Cardiac muscle cell (in vitro differentiated cells and primary cell): ENCODE data around the gene CTSS. TPM values are rescaled to one million over a fixed set of nuclear protein-coding genes. Genes with fewer than 3 reads are reported as not detected.
A peak's percentile ranks its signal among the peaks of the same experiment; 100 is the strongest.
"Not testable (repeated sequence)": the region's sequence is repeated elsewhere in the genome, so short reads cannot be mapped to it uniquely, and the experiment has no call there.

ENCODE experiments used
- DNase-seq, 2 donors: peaks; one replicate each; pipeline versions ENCODE4 v3.0.0 to v3.0.0-alpha.2; 2010 to 2017; ENCODE audit warnings: low read depth in 1 of 2, low spot score in 1 of 2
- H3K27ac ChIP-seq: fragments of 200-600 bp; sonication (generic); 2 replicates; pipeline ENCODE4 v1.5.1; 2016
- H3K27me3 ChIP-seq: fragments of 200-600 bp; sonication (generic); 2 replicates; pipeline ENCODE4 v1.6.0; 2016; ENCODE audit warnings: control low read depth
- H3K36me3 ChIP-seq: fragments of 200-600 bp; sonication (generic); 2 replicates; pipeline ENCODE4 v1.5.1; 2016; ENCODE audit warnings: control low read depth
- H3K4me1 ChIP-seq: fragments of 200-600 bp; sonication (generic); 2 replicates; pipeline ENCODE4 v1.8.1; 2017; ENCODE audit warnings: low read depth, mild to moderate bottlenecking, mixed run types
- H3K4me3 ChIP-seq: fragments of 200-600 bp; sonication (generic); 2 replicates; pipeline ENCODE4 v1.5.1; 2016; ENCODE audit warnings: mild to moderate bottlenecking
- H3K9me3 ChIP-seq: fragments of 200-600 bp; sonication (generic); 2 replicates; pipeline ENCODE4 v1.5.1; 2017; ENCODE audit warnings: low read depth, mild to moderate bottlenecking, control low read depth
- polyA plus RNA-seq: library from polyadenylated mRNA; unstranded; fragments of >200 nt; fragmentation: Nextera tagmentation; extraction: Ambion mirVana; gene quantifications from 2 replicates; pipeline ENCODE4 v1.2.1, GENCODE V29; 2016
- total RNA-seq: library from RNA; depleted of rRNA; stranded (reverse); fragments of >200 nt; gene quantifications from 2 replicates; pipeline ENCODE4 v1.2.3, GENCODE V29; 2016
- TF ChIP-seq, protein P1 (sequence below): IDR thresholded peaks from 2 replicates; pipeline ENCODE4 v1.5.1; 2012; ENCODE audit warnings: low read depth, mild to moderate bottlenecking, low read length

The CTSS gene
- total and polyA plus RNA-seq, 2 experiments from 2014 or later, result 0.03 TPM; not detected in 1

DNA sequence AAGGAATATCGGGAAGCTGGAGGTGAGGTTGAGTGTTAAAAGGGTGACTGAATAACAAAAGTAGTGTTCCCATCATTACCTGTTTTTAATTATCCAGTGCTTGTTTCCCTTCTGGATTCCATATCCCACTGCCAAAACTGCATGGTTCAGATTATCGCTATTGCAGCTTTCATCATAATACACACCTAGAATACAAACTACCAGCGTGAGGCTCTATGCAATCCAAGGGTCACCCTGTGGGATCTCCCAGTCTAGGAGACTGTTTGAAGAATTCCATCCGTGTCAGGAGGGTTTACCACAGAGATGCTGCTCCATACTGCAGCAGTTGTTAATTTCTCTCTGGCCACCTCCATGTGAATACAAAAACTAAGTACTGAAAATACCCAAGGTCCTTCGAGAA lies 33.5 kb upstream of the CTSS start:
- Histone ChIP-seq H3K36me3 (peaks cover 3% of the 10 kb centered on the region), H3K4me3 (no peak overlapping the region), H3K4me1 (no peaks in the 10 kb centered on the region), H3K27me3 (no peaks in the 10 kb centered on the region), H3K9me3 (no peaks in the 10 kb centered on the region), H3K27ac (no peak overlapping the region)
- TF ChIP-seq, protein P1, sequence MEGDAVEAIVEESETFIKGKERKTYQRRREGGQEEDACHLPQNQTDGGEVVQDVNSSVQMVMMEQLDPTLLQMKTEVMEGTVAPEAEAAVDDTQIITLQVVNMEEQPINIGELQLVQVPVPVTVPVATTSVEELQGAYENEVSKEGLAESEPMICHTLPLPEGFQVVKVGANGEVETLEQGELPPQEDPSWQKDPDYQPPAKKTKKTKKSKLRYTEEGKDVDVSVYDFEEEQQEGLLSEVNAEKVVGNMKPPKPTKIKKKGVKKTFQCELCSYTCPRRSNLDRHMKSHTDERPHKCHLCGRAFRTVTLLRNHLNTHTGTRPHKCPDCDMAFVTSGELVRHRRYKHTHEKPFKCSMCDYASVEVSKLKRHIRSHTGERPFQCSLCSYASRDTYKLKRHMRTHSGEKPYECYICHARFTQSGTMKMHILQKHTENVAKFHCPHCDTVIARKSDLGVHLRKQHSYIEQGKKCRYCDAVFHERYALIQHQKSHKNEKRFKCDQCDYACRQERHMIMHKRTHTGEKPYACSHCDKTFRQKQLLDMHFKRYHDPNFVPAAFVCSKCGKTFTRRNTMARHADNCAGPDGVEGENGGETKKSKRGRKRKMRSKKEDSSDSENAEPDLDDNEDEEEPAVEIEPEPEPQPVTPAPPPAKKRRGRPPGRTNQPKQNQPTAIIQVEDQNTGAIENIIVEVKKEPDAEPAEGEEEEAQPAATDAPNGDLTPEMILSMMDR, result no peak
- DNase-seq, result no peak

DNA sequence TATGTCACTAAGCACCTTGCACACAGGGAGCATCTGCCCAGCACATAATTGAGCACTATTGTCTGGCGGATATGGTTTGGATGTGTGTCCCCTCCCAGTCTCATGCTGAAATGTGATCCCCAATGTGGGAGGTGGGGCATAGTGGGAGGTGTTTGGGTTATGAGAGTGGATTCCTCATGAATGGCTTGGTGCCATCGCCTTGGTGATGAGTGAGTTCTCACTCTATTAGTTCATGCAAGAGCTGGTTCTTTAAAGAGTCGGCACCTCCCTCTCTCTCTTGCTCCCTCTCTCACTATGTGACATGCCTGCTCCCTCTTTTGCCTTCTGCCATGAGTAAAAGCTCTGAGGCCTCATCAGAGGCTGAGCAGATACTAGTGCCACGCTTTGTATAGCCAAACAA lies 32.9 kb upstream of the CTSS start:
- Histone ChIP-seq H3K4me3 (no peak overlapping the region), H3K36me3 (peaks cover 3% of the 10 kb centered on the region), H3K27ac (no peak overlapping the region), H3K4me1 (no peaks in the 10 kb centered on the region), H3K9me3 (no peaks in the 10 kb centered on the region), H3K27me3 (no peaks in the 10 kb centered on the region)
- TF ChIP-seq, protein P1, result no peak
- peak in 1 of 2 donors; percentile 5 for DNase-seq

DNA sequence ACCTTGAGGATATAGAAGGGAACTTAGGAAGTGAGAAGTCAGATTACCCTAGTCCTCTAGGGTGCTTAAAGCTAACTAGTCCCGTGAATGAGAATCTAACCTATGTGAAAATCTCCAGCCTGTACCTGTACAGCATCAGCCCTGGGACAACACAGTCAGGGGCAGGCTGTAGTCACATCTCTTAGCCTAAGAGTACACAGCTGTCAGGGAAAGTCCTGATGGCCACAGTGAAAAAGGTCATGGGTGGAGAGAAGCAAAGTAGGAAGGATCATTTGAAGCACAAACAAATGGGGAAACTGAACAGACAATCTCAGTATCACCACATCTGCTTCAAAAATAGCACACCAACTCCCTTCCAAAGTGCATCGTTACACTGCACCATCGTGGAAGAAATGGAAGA lies 30.8 kb upstream of the CTSS start:
- Histone ChIP-seq H3K27ac (no peak overlapping the region), H3K4me1 (no peaks in the 10 kb centered on the region), H3K36me3 (peaks cover 3% of the 10 kb centered on the region), H3K27me3 (no peaks in the 10 kb centered on the region), H3K9me3 (no peaks in the 10 kb centered on the region), H3K4me3 (no peak overlapping the region)
- TF ChIP-seq, protein P1, result no peak
- no peak for DNase-seq

DNA sequence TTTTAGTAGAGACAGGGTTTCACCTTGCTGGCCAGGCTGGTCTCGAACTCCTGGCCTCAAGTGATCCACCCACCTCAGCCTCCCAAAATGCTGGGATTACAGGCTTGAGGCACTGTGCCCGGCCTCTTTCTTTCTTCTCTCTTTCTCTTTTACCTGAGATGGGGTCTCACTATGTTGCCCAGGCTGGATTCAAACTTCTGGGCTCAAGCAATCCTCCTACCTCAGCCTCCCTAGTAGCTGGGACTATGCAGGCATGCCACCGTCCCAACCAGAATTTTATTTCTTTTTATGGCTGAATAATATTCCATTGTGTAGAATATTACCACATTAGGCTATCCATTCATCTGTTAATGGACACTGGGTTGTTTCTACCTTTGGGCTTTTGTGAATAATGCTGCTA lies 28.2 kb upstream of the CTSS start:
- H3K36me3 ChIP-seq, H3K9me3 ChIP-seq, H3K4me3 ChIP-seq, H3K27me3 ChIP-seq, DNase-seq, H3K4me1 ChIP-seq, H3K27ac ChIP-seq: not testable (repeated sequence)

DNA sequence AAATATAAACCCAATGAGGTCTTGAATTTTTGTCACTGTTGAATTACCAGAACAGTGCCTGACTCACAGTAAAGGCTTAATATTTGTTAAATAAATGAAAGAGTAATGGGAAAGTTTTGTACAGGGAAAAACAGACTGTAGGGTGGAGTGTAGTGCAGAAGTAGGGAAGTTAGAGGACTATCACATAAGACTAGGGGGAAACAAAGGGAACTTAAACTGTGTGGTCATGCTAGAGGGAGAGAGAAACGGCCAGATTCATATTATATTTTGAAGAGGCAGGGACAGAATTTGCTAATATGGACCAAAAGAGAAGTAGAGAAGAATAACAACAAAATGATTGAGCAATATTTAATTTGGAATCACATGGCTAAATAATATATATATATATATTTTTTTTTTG lies 27.6 kb upstream of the CTSS start:
- no peaks in the 10 kb centered on the region for H3K4me1 ChIP-seq
- TF ChIP-seq, protein P1, result no peak
- peaks cover 3% of the 10 kb centered on the region for H3K36me3 ChIP-seq
- no peak overlapping the region for H3K4me3 ChIP-seq
- no peaks in the 10 kb centered on the region for H3K27me3 ChIP-seq
- no peak for DNase-seq
- no peaks in the 10 kb centered on the region for H3K9me3 ChIP-seq
- no peak overlapping the region for H3K27ac ChIP-seq

DNA sequence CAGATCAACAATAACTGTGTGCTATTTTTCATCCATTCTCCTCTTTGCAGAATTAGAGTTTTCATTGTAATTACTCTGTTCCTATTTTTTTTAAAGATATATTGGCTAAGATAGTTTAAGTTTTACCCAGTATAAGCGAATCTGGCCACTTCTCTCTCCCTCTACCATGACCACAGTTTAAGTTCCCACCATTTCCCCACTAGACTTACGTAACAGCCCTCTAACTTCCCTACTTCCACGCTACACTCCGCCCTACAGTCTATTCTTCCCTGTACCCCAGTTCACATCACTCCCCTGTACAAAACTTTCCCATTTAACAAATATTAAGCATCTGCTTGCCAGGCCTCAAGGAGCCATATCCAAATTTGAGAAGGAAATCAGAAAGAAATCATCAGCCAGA lies 26.0 kb upstream of the CTSS start:
- TF ChIP-seq, protein P1, result no peak
- H3K36me3 ChIP-seq, result peaks cover 3% of the 10 kb centered on the region
- no peaks in the 10 kb centered on the region for H3K9me3 ChIP-seq
- no peak for DNase-seq
- H3K27me3 ChIP-seq, result no peaks in the 10 kb centered on the region
- no peak overlapping the region for H3K4me3 ChIP-seq
- no peaks in the 10 kb centered on the region for H3K4me1 ChIP-seq
- H3K27ac ChIP-seq, result no peak overlapping the region
